Ovary (tissue), 3 donors: ENCODE results near the gene ZNF280B.

Experiments used
- CTCF ChIP-seq, 3 donors: fragments of 450-650 bp in 2 of 3; fragments of 200-600 bp in 1 of 3; IDR thresholded peaks; one replicate each; pipeline versions ENCODE4 v1.5.1 to v1.8.0; 2016 to 2022; ENCODE audit warnings: antibody characterized with exemption in 3 of 3, mild to moderate bottlenecking in 1 of 3
- POLR2A ChIP-seq: fragments of 450-650 bp; IDR thresholded peaks from one replicate; pipeline ENCODE4 v1.6.1; 2017; ENCODE audit warnings: antibody characterized with exemption, mild to moderate bottlenecking, moderate library complexity
- donor health status: DM: no; HTN: no; CAD: no.

GRCh38 chr22:22548317-22548716 lies 39.8 kb upstream of the ZNF280B start:
- TF ChIP-seq POLR2A, result no peak
- TF ChIP-seq CTCF (IDR thresholded peaks at IDR 0.05), result no peak
